HT1080 (cell line): ENCODE data around the gene GABRB1. TPM values are rescaled to one million over a fixed set of nuclear protein-coding genes. Genes with fewer than 3 reads are reported as not detected.
"Not testable (repeated sequence)": the region's sequence is repeated elsewhere in the genome, so short reads cannot be mapped to it uniquely, and the experiment has no call there.

ENCODE experiments used
- DNase-seq: peaks from one replicate; pipeline ENCODE4 v3.0.0-alpha.2; 2015; ENCODE audit warnings: low read depth
- total RNA-seq: library from RNA; depleted of rRNA; stranded (reverse); fragments of >200 nt; shearing (Covaris generic); gene quantifications from 2 replicates; pipeline ENCODE4 v1.2.3, GENCODE V29; 2014

Gene GABRB1
- total RNA-seq, 1 experiment from 2014 or later: 0.76 TPM

DNA sequence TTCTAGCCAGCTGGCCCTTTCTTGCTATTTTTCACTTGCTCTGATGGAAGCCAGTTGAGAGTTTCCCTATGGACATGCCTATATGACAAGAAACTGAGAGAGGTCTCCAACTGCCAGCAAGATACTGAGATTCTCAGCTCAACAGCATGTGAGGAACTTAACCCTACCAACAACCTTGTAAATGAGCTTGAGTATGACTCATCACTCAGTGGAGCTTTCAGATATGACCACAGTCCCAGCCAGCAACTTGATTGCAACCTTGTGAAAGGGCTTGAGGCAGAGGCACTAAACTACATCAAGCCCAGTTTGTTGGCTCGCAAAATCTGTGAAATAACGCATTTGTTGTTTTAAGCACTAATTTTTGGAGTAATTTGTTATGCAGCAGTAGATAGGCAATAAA is 256.4 kb downstream of the GABRB1 start:
- DNase-seq: peak; percentile 81

DNA sequence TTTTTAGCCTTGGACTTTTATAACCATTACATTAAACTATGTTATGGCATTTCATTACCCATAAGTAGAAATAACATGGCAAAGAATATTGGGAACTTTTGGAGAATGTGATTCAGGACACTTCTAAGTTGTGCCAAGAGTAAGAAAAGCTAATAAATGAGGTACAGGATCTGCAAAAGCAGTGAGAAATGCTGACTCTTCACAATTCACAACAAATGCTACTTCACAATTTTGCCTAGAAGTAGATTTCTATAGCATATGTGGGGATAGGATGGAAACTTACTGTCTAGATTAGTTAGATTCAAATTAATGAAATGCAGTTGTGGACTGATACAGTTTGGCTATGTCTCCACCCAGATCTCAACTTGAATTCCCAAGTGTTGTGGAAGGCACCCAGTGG is 258.4 kb downstream of the GABRB1 start:
- DNase-seq: no peak

DNA sequence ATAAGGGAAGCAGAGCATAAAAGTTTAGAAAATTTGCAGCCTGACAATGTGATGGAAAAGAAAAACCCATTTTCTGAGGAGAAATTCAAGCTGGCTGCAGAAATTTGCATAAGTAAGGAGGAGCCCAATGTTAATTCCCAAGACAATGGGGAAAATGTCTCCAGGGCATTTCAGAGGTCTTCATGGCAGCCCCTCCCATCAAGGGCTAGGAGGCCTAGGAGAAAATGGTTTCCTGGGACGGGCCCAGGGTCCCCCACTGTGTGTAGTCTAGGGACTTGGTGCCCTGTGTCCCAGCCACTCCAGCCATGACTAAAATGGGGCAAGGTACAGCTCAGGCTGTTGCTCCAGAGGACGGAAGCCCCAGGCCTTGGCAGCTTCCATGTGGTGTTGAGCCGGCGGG is 259.5 kb downstream of the GABRB1 start:
- DNase-seq: not testable (repeated sequence)

DNA sequence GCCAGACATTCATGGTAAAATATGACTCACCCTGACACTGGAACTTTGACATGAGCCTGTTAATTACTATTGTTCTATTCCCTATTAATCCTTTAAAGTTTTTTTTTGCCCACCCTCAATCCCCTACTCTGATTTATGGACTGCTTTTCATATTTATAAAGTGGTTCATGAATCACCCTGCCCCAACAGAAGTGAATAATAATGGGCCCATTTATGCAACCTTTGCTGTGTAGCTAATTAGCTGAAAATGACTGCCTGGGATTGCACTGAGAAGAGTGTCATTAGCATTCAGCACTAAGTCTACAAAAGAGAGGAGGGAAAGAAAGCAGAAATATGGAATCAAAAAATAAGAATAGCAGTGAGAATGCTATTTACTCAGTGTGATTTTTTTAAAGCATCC is 277.8 kb downstream of the GABRB1 start:
- no peak for DNase-seq

DNA sequence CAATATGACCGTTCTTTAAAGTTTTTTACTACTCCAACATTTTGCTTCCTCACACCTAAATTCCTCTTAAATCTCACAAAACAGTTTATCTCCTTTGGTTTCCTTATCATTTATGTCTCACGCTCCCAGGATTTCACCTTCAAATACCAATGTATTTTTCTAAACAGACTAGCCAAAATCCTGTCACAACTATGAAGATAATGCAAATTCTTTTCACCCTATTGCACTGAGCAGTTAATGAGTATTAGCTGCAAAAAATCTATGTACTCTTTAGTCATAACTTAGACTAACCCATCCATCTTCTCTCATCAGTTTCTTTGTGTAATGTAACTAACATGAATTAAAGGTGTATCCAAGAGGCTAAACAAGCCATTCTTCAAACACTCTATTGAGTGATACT is 280.8 kb downstream of the GABRB1 start:
- DNase-seq: no peak

DNA sequence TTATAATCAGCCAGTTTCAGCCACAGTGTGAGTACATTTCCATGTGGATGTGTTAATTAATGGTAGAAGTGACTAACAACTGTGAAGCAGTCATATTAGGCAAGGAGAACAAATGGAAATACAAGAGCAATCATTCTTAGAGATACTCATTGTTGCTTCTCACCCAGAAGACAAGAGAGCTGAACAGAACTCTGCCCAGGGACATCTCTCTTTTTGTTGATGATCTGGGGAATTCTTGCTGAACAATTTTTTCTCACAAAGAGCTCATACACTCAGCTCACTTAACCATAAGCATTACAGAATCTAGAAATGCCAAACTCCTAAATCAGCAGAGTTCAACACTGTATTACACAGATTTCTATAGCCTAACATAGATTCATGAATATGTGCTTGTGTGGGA is 282.0 kb downstream of the GABRB1 start:
- no peak for DNase-seq

DNA sequence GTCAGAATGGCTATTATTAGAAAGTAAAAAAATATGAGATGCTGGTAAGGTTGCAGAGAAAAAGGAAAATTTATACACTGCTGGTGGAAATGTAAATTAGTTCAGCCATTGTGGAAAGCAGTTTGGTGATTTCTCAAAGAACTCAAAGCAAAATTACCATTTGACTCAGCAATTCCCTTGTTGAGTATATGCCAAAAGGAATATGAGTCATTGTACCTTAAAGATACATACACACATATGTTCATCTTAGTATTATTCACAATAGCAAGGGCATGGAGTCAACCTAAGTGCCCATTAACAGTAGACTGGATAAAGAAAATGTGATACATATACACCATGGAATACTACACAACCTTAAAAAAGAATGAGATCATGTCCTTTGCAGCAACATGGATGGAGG is 284.0 kb downstream of the GABRB1 start:
- peak; percentile 70 for DNase-seq

DNA sequence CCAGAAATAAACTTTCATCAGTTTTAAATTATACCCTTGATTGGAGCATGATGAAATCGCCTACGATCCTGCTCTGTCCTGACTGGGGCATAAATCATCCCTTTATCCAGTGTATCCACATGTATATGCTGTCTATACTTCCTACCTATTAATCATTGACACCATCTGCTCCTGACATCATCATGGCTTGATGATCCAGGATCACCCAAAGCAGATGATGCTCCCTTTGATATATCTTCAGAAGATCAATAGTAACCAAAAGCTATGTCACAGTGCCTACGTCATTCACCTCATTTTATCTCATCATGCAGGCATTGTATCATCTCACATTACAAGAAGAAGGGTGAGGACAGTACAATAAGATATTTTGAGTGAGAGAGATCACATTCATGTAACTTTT is 294.7 kb downstream of the GABRB1 start:
- no peak for DNase-seq

DNA sequence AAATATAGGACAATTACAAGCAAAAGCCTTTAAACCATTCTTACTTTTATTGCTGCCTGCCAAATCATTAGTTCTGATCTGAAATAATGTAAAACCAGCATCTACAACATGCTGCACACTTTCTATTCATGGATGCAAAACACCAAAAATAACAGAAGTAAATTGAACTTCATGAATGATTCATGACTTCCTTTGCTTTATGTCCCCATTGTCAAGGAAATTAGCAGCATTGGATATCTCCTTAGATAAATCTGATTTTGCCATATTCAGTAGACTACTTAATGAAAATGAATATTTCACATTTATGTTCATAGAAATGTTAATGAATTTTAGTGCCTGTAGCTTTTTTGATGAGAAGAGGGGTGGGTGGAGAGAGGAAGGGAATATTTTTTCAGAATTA is 299.5 kb downstream of the GABRB1 start:
- DNase-seq: no peak

DNA sequence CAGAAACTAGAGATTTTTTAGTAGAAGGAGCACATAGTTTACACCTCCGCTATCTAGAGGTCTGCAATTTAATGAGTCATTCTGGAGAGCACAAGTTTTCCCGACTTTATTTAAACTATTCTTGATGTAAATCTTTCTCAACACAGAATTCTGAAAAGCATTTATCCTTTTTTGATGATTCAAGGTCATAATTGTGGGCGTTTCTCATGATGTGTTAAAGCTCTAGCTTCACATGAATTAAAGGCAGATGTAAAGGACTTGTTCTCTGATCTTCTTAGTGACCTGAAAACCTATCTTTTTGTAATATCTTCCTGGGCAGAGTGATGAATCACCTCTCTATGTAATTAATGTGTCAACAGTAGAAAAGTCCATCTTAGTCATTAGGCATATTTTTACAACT is 303.3 kb downstream of the GABRB1 start:
- peak; percentile 62 for DNase-seq

DNA sequence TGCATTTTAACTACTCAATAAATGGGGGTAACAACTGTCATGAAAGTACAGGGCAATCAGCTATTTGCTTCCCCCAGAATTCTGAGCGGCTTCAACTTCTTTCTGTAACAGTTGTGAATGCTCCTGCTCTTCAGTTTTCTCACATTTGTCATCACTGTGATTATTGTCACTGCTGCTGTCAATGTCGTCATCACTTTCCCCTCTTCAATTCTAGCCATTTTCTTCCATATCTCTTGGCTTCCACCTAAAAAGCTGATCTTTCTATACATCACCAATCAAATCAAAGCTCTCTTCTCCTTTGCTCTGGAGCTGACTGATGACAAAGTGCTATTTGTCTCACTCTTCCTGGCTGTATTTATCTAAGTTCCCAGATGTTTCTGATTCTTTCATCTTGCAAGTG is 306.5 kb downstream of the GABRB1 start:
- DNase-seq: no peak

DNA sequence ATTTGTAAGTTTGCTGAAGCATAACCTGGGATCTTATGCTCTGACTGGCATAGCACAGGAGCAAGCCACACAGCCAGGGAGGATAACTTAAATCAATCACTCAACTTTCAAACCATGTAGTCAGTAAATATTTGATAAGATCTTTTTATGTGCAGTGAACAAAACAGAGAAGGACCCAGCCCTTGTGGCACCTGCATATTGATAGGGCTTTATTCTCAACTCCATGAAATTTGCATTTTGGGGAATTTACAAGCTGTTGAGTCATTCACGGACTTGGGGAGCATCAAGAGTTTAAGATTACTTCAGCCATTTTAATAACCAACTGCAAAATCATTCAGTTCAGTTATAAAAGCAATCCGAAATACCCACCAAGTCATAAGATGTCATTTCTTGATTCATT is 309.5 kb downstream of the GABRB1 start:
- DNase-seq: no peak

DNA sequence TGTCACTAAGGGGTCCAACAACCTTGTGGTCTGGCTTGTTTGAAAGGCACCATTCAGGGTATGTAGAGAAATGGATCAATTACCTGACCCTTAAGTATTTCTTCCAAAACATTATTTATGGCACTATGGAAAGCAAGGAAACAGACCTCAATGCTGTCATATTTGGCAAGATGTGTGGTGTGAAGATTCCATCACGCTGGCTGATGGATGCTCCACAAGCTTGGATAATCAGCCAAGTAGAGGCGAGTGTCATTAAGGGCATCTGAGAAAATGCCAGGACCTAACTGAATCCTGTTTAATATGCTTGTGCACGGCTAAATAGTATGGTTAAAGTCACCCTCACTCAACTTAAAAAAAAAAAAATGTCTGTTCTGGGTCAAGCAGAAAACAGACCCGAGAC is 311.4 kb downstream of the GABRB1 start:
- no peak for DNase-seq

DNA sequence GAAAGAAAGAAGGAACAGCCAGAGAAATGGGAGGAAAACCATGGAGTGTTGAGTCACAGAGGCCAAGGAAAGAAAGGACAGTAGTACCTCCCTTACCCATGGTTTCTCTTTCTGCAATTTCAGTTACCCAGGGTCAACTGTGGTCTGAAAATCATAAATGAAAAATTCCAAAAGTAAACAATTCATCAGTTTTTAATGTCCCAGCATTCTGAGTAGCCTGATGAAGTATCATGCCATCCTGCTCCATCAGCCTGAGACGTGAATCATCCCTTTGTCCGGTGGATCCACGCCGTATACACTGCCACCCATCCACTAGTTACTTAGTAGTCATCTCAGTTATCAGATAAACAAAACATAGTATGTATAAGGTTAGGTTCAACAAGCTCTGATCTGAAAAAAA is 318.0 kb downstream of the GABRB1 start:
- DNase-seq: peak; percentile 90

DNA sequence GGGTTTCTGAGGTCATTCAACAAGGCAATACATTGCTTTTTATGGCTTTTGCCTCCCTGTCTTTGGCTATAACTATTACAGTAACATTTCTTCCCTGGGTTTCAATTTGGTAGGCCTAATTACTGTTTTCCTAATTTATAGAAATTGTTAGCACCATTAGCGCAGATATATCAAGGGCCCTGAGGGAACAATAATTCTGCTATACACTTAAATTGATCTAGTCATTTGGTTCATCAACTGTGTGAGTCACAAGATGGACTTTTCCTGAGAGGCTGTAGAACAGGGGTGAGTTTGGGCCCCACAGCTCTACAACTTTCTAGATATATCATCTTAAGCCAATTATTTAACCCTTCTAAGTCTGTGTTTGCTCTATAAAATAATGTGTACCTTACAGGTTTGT is 324.2 kb downstream of the GABRB1 start:
- no peak for DNase-seq

DNA sequence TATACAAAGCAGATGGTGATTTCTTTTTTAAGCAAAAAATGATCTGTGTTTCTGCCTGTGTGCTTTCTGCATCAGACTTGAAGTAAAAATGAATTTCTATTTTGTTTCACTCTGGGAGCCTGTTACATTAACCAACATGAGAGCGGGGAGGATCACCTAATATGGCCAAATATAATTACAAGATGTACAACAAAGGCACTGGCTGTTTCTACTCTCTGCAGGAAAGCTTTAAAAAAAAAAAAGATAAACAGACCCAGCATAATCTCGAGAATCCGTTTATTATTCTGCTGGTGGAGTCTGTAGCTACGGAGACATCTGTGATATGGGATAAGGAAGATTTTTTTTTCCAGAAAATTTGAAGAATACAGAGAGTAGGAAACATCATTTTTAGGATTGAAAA is 328.5 kb downstream of the GABRB1 start:
- no peak for DNase-seq

DNA sequence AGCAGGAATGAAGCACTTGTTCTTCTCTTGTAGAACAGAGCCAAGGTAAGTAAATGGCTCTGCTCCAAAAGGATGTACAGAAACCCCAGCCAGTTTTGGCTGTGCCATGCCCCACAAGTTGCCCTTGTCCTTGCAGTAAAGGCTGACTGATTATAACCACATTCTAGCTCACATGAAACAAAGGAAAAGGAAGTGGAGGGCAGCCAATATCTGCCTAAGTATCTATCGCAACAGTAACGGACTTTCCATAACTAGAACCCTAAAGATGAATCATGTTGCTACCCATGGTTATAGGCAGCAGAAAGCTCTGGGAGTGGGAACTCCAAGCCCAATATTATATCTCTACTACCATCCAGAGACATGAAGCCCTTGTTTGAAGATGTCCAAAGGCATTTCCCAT is 336.4 kb downstream of the GABRB1 start:
- DNase-seq: peak; percentile 7

DNA sequence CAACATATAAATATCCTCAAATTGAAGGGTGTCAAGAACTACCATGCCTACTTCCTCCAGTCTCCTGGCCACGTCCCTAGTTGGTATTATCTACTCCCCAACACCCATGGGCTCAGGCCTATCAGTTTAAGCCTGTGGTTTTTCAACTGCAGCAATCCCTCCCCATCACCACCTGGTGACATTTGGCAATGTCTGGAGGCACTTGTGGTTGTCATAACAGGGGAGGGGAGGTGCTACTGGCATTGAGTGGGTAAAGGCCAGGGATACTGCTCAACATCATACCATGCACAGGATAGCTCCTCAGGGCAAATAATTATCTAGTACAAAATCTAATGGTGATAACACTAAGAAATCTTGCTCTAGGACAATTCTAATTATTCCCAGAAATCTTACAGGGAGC is 336.8 kb downstream of the GABRB1 start:
- no peak for DNase-seq

DNA sequence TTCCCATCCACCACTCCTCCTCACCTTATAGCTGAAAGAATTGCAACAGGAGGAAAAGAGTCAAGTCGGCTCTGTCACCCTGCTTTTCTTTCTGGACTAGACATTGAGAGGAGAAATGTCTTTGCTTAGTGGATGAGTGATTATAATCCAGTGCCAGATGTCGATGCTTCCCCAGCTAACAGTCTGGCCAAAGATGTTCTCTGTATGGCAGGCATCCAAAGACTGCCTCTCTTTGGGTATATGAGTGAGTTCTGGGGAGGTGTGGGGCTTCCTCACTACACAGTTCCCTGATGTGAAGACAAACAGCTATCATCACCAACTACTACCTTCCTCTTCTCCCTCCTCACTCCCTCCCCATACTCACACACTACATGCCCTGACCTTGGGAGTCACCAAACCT is 341.2 kb downstream of the GABRB1 start:
- DNase-seq: no peak

DNA sequence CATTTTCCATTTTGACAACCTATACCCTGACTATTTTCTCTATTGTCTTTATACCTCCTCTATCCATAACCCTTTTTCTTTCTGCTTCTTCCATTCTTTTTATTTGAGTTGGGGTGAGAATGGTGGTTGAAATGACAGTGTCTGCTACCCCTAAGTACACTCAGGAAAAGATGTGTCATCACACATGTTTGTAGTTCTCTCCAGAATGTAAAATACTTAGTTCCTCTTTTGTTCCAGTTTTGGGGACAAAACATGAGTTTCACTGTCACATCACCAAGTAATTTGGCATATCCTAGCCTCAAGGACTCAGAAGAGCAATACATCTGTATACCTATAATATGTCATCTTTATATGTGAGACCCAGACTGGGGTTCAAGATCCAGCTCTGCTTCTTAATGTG is 341.8 kb downstream of the GABRB1 start:
- no peak for DNase-seq

DNA sequence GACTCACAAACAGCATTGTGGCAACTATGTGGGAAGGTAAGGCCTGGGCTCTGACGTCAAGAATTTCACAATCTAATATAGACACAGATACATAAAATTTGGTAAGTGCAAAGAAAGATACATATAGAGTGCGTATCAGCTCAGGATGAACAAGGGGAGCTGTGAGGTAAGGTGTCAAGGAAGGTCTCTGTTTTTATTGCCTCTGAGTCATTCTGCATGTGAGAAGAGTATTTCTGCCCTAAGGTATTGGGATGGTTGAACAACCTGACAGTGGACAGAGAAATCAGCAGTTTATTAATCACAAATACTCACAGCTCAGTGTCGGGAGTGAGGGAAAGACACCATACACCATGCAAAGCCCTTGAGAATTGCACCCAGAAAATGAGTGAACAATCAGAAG is 342.3 kb downstream of the GABRB1 start:
- no peak for DNase-seq

DNA sequence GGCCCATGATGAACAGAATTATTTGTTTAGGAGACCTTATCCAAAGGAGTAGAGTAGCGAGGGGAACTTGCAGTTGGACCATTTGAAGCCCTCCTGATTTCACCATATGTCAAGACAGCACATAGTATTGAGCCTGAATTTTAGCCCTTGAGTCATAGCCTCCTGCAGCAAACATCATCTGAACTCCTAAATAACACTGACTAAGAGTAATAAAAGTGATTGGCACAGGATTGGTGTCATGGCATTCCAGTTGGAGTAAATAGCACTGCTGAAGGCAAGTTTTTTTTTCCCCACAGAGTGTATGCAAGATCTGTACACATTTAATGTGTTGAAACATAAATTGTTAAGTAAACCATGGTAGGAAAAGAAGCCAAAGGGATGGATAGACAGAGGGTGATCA is 343.1 kb downstream of the GABRB1 start:
- peak; percentile 48 for DNase-seq

DNA sequence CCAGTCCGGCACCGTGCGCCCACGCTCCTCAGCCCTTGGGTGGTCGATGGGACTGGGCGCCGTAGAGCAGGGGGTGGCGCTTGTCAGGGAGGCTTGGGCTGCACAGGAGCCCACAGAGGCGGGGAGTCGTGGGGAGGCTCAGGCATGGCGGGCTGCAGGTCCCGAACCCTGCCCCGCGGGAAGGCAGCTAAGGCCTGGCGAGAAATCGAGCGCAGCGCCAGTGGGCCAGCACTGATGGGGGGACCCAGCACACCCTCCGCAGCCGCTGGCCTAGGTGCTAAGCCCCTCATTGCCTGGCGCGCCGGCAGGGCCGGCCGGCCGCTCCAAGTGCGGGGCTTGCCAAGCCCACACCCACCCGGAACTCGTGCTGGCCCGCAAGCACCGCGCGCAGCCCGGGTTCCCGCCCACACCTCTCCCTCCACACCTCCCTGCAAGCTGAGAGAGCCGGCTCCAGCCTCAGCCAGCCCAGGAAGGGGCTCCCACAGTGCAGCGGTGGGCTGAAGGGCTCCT is 346.7 kb downstream of the GABRB1 start:
- not testable (repeated sequence) for DNase-seq

DNA sequence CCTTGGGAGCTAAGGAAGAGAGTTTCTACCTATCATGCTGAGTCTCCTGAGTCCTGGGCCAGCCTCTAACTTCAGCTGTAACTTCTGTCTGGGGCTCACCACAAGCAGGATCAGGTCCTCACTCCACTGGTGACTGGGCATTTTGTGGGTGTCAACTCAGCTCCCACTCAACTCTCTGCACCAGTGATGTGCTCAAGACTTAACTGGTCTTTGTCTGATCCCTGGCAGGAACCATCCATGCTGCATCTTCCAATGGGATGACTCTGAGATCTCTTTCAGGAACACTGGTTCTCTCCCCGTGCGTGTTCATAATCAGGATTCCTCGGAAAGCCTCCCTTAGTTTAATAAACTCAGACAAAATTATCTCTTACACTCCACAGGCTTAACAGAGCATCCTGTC is 349.8 kb downstream of the GABRB1 start:
- no peak for DNase-seq
